ENCODE results near the gene NEK11. TPM values are rescaled to one million over a fixed set of nuclear protein-coding genes. Genes with fewer than 3 reads are reported as not detected.

The NEK11 gene
- total and polyA plus RNA-seq, 2 experiments from 2014 or later = 3.5 to 13.7 TPM

DNA sequence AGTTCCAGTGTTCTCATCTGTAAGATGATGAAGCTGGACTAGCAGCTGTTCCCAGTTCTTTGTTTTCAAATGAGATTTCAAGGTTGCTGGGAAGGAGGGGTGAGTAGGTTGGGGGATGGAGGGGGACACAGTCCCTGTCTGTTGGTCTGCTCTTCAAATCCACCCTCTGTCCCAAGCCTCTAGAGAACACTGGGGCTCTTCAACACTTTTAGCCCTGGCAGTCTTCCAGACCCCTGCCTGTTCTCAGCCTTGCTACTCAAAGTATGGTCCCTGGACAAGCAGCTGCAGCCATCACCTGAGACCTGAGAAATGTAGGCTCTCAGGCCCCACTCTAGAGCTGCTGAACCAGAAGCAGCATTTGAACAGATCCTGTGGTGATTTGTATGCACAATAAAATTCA is 41.3 kb downstream of the NEK11 start:
- Histone ChIP-seq H2AFZ (no peak overlapping the region), H3K27ac (no peak overlapping the region), H3K9me3 (ENCODE audit: low read depth) (no peaks in the 10 kb centered on the region), H3K27me3 (no peaks in the 10 kb centered on the region), H3K36me3 (replicated peaks; ENCODE audit: insufficient read depth, low read depth) (no peaks in the 10 kb centered on the region), H4K20me1 (ENCODE audit: insufficient read depth, poor library complexity, severe bottlenecking) (no peaks in the 10 kb centered on the region), H3K79me2 (no peaks in the 10 kb centered on the region), H3K9me2 (replicated peaks; ENCODE audit: insufficient read depth) (no peaks in the 10 kb centered on the region), H3K4me2 (no peak overlapping the region), H3K4me1 (ENCODE audit: insufficient read depth) (no peaks in the 10 kb centered on the region), H3K4me3 (no peak overlapping the region)
- no peak for TF ChIP-seq CTCF (IDR thresholded peaks at IDR 0.05; ENCODE audit: poor library complexity)
- no peak for TF ChIP-seq EZH2 (IDR thresholded peaks at IDR 0.05; ENCODE audit: borderline replicate concordance)
- TF ChIP-seq EZH2phosphoT487 (IDR thresholded peaks at IDR 0.05; ENCODE audit: low read depth, severe bottlenecking, unreplicated experiment) = no peak
- DNase-seq (ENCODE audit: low spot score) = no peak

- Histone ChIP-seq H3K27me3 (no peaks in the 10 kb centered on the region), H3K9me2 (replicated peaks; ENCODE audit: insufficient read depth) (no peaks in the 10 kb centered on the region), H3K4me2 (no peak overlapping the region), H4K20me1 (ENCODE audit: insufficient read depth, poor library complexity, severe bottlenecking) (no peaks in the 10 kb centered on the region), H3K9me3 (ENCODE audit: low read depth) (no peaks in the 10 kb centered on the region), H3K36me3 (replicated peaks; ENCODE audit: insufficient read depth, low read depth) (no peaks in the 10 kb centered on the region), H3K79me2 (no peaks in the 10 kb centered on the region), H3K4me3 (no peak overlapping the region), H3K4me1 (ENCODE audit: insufficient read depth) (no peaks in the 10 kb centered on the region), H3K27ac (peak overlapping the region; percentile 25), H2AFZ (no peak overlapping the region)
- DNase-seq (ENCODE audit: low spot score) = peak; percentile 5
- 70% methylated on average over 2 of the region's 2 CpGs for WGBS (ENCODE audit: low lambda C conversion rate, missing lambda C conversion rate)
- TF ChIP-seq EZH2 (IDR thresholded peaks at IDR 0.05; ENCODE audit: borderline replicate concordance) = no peak
- TF ChIP-seq CTCF (IDR thresholded peaks at IDR 0.05; ENCODE audit: poor library complexity) = no peak
- no peak for TF ChIP-seq EZH2phosphoT487 (IDR thresholded peaks at IDR 0.05; ENCODE audit: low read depth, severe bottlenecking, unreplicated experiment)
These were observed 45.5 kb downstream of the NEK11 start for GRCh38 chr3:131072099-131072559.

GRCh38 chr3:131072845-131073244 is 46.2 kb downstream of the NEK11 start:
- 70% methylated on average over 2 of the region's 2 CpGs for WGBS (ENCODE audit: low lambda C conversion rate, missing lambda C conversion rate)
- peak; percentile 22 for DNase-seq (ENCODE audit: low spot score)
- TF ChIP-seq CTCF (IDR thresholded peaks at IDR 0.05; ENCODE audit: poor library complexity) (no peak), EZH2 (IDR thresholded peaks at IDR 0.05; ENCODE audit: borderline replicate concordance) (no peak), EZH2phosphoT487 (IDR thresholded peaks at IDR 0.05; ENCODE audit: low read depth, severe bottlenecking, unreplicated experiment) (no peak)
- Histone ChIP-seq H3K9me2 (replicated peaks; ENCODE audit: insufficient read depth) (no peaks in the 10 kb centered on the region), H3K4me3 (no peak overlapping the region), H3K9me3 (ENCODE audit: low read depth) (no peaks in the 10 kb centered on the region), H3K79me2 (no peaks in the 10 kb centered on the region), H3K4me1 (ENCODE audit: insufficient read depth) (no peaks in the 10 kb centered on the region), H3K36me3 (replicated peaks; ENCODE audit: insufficient read depth, low read depth) (no peaks in the 10 kb centered on the region), H3K27ac (peak overlapping the region; percentile 25), H2AFZ (no peak overlapping the region), H4K20me1 (ENCODE audit: insufficient read depth, poor library complexity, severe bottlenecking) (no peaks in the 10 kb centered on the region), H3K4me2 (no peak overlapping the region), H3K27me3 (no peaks in the 10 kb centered on the region)
